Left hindlimb (tissue), 1 donor: ENCODE data around the gene DNER.

Experiments used
- DNase-seq: peaks from one replicate; pipeline ENCODE4 v3.0.0-alpha.2; 2018

DNER gene

DNA sequence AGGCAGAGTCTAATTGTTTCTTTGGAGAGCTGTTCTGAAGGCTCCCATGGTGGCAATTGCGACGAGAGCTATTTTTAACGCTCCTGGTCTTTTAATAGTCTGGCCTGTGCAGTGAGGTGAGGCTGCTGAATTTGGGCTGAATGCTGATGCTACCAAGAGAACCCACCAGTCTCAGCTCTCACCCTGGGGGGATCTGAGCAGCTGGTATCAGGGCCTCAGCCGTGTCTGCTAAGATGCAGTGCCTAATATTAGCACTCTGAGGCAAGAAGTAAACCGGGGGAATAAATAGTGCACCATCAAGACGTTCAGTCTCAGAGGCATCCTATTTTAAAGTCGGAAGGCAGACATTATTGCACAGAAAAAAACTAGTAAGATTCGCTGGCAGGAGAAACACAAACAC is 228.5 kb downstream of the DNER start:
- DNase-seq = no peak

DNA sequence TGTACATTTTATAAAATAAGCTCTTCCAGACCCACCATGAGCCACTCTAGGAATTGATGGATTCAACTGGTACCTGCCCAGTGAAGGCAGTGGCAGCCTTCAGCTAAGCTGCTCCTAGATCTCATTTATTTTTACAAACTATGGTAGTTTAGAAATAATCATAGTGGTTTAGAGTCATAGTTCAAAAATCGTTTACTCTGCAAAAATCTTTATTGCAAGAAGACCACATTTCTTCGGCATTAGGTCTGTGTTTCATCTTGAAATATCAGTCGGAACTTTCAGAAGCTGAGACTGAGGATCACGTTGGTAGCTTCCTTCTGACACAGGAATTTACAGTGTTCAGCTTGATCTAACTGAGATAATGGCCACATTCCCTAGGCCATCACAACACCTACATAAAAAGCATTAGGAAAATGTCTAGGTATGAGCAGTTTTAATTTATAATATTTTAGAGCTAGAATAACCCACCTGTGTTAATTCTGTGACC is 237.0 kb downstream of the DNER start:
- DNase-seq = no peak

DNA sequence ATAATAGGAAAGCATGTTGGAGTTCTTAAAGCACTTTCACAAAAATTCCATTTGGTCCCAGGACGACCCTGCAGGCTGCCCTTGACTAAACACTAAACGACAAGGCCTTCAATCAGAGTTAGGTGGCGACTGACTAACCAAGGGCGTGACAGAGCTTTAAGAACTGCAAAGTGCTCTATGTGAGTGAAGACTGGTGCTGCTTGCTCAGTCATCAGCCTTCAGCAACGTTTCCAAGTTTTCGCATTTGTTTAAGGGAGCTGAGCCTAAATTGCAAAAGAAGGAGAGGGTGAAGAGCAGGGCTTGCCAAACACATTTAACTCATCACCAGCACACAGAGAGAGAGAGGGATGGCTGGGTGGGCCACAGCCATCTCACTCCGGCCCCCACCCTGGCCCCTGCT is 238.6 kb downstream of the DNER start:
- DNase-seq = no peak

DNA sequence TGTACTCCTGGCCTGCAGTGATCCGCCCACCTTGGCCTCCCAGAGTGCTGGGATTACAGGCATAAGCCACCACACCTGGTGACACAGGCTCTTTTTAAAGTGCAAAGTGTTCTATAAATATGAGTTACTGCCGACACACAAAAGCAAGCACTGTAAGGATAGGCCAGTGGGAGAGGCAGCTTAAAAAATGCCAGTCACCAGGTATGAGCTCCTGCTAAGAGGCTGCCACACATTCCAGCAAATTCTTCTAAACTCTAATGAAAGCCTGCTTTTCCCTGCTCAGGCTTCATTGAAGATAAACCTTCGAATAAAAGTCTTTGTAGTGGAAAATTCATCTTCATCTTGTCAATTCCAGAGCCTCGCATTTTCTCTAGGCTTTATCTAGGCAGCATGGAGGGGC is 240.2 kb downstream of the DNER start:
- DNase-seq = no peak

DNA sequence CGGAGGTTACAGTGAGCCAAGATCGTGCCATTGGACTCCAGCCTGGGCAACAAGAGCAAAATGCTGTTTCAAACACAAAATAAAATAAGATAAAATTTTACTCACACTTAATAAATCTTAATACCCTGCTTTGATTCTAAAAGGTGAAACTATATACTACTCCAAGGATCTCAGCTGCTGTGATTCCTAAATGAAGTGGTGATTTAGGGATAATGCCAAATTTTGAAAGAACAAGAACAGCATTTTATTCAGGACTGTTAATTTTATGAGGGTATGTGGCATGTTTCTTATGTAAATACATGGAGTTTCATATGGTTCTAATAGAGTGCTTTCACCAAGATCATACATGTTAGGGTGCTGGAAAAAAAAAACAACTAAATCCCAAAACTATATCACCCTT is 243.6 kb downstream of the DNER start:
- DNase-seq = no peak

DNA sequence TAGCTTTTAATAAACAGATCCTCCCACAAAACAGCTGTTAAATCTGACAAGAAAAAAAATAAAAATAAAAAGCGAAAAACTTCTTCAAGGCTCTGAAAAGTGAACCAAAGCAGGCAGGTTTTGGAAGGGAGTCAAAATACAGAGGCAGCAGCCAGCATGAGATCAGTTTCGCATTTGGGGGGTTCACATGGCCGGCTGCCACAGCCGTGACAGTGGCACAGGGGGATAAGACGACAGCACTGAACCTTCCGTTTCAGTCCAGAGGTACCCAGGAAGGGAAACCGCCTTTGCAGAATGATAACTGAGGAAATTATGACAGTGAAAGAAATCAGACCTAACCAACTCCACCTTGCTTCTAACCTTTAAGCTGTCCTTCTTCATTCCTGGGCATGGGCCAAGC is 246.6 kb downstream of the DNER start:
- DNase-seq = no peak

DNA sequence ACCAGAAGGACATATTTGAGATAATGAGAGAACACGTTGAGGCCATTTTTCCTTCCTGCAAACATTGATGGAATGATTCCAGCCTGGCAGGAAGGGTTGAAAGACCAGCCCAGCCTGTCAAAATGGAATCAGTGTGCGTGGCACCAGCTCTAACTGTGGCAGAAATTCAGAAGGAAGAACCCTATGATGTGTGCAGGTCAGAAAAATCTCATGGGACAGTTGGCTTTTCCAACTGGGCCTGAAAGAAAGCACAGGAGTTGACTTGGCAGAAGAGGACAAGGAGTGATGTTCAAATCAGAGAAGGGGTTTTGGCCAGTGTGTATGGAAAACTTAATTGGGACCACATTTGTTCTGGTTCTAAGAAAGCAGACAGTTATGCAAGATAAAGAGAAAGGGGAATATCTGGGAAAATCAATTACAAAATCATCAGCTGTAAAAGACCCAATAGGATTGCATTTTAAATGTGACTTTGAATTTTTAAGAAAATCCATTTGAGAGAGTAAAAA is 250.5 kb downstream of the DNER start:
- DNase-seq = peak; percentile 38

DNA sequence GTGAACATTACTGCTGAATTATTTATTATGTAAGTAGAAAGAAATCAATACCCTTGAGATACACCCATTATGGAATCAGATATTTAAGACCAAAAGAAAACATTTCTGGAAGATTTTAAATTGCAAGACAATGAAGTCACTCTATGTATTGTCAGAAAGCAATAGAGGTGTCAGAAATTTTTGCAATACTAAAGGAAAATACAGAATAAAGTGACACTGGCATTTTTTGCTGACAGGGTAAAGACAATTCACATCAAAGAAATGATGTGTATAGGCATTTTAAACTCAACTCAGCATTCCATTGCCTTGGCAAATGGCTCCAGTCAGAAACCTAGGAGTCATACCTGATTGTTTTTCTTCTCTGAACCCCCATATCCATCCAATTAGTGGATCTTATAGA is 252.2 kb downstream of the DNER start:
- DNase-seq = no peak

DNA sequence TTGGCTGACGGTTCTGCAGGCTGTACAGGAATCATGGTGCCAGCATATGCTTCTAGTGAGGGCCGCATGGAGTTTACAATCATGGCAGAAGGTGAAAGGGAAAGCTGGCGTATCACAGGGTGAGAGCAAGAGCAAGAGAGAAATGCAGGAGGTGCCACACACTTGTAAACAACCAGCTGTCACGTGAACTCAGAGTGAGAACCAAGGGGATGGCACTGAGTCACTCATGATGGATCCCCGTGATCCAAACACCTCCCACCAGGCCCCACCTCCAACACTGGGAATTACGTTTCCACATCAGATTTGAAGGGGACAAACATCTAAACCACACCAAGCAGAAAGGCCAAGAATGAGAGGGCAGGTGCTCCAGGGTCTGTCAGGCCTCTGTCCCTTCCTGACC is 258.3 kb downstream of the DNER start:
- DNase-seq = no peak

DNA sequence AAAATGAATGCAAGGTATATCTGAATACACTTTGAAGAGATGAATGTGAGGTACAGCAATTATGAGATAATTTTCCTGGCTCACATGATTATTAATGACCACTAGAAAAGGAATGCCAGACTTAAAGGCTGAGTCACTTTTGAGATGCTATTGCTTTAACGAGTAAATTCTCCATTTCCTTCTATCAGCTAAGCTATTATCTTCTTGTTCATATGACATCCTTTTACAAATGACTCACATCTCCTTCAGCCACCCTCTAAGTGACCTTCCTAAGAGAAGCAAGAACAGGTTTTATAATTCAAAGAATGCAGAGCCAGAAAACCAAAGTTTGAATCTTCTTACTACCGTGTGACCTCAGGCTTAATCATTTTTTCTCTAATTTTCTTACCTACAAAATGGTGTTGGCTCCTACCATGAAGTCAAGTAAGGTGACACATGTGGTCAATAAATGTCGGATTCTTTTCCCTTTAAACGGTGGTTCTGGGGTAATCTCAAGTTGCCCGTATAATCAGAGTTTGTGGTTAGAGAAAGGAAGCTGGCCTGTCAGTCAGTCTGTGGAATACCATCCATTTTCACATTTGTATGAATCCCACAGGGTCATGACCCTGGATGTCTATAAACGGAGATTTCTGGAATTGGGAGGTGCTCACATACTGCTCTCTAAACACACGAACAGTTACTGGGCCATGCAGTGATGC is 259.3 kb downstream of the DNER start:
- no peak for DNase-seq

DNA sequence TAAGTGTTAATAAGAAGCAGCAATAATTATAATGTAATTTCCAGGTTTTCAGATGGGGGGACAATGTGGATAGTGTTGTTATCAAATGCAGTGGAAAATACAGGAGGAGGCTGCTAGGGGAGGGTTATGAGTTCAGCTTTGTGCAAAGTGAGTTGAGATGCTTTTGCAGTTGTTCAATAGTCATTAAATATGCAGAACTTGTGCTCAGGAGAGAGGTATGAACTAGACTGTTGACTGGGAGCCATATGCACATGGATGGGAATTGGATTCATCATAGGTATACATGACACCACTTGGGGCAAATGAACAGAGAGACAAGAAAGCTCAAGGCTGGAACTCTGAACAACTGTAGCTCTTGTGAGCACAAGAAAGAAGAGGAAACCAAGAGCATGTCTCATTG is 261.1 kb downstream of the DNER start:
- no peak for DNase-seq

DNA sequence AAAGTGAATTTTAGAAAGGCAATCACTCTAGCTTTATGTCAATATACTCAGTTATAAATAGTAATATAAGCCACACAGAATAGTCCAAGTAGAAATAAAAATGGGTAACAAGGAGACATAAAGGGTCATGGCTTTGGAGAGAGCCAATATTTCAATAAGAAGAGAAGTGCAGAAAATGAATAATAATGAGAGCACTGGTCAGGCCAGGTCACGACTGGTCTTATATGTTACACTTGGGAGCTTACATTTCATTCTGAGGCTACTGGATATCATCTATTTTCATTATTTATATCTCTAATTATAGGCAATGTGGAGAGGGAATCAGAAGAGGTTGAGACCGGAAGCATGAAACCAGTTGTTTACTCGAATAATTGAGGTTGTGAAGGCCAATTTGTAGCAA is 262.5 kb downstream of the DNER start:
- no peak for DNase-seq

DNA sequence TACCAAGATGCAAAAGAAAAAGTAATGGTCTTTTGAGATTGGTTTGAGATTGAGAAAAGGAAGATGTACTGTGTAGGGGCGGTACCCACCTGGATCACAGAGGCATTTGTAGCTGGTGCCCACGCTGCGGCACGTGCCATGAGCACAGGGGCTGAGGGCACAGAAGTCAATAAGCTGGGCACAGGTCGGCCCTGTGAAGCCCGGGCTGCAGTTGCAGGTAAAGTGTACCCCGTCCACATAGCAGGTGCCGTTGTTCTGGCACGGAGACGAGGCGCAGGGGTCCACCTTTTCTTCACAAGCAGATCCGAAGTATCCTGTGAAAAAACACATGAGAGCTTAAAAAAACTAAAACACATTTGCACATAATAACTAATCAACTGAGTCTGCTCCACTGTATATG is 267.1 kb downstream of the DNER start:
- no peak for DNase-seq

DNA sequence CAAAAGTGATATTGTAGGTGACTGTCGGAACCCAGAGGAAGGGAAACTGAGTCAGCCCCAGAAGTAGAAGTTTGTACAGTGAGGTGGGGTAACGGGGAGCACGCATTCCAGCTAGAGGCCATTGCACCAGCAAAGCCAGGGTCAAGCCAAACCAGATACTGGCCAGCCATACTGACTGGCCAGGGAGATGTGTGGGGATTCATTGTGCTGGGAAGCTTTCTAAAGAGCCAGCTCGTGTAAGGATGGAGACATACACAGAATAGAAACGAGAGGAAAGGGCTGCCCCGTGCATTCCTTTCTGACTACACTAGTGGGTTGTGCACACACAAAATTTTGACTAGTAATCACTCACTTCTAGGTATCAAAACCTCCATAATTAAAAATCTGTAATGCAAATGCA is 268.0 kb downstream of the DNER start:
- DNase-seq = no peak

DNA sequence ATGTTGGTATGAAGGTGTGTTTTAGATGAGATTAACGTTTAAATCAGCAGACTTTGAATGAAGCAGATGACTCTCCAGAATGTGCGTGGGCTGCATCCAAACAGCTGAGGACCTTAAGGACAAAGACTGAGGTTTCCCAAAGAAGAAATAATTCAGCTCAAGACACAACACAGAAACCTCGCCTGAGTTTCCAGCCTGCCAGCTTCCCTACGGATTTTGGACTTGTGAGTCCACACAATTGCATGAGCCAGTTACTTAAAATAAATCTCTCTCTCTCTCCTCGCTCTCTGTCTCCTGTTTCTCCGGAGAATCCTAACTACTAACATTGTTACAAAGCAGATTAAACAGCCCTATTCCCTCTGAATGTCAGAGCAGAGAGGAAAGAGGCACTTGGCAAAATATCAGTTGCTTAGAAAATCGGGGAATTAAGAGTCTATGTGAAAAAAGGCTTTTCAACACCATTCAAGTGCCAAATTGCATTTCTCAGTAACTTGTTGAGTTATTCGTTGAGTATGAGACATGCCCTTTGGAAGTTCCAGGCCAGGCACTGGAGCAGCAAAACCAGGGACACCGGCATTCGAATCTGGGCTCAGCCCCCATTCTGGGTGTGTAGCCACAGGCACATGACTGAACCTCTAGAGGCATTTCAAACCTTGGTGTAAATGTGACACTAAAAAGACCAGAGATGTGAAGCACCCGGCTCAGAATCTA is 268.7 kb downstream of the DNER start:
- DNase-seq = no peak

DNA sequence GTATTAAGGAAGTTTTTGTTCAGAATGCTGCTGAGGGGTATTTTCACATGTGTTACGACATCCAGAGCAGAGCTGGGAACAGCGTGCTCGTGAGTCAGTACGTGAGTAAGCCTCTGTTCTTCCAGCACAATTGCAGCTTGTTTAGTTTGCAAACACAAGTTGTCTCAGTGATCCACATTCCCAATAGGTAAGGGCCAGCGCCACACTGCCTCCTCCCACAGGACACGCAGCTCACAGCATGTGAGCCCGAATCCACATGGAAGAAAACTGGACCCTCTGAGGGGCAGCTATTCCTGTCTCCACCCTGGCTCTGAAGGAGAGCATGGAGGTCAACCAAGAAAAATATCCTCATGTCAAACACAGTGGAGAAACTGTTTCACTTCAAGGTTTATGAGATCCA is 269.3 kb downstream of the DNER start:
- peak; percentile 48 for DNase-seq

DNA sequence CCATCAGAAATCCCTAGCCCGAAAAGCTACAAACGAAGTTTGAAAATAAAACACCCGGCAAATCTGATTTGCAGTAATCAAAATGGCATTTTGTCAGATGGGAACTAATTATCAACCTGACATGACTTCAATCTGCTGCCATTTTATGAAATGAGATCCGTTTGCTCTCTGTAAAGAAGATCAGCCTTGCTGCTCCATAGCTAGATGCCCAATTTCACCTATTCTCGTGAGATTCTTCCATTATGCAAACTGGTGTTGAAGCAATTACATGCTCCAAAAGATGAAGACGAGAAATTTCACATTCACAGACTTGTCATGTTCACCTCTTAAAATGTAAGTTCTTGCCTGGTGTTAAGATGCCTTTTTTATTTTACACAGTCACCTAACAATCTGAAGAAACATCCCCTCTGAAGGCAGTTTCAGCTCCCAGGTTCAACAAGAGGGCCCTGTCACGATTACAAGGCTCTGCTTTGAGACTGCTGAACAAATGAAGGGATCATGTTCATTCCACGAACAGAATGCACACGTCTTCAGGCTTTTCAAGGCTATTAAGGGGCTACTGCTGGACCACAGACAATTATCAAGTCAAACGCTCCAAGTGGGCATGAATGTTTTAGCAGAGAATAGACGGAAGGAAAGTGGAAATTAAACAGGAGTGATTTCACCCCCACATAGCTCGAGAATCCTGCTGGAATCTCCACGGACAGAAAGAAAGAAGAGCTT is 270.6 kb downstream of the DNER start:
- DNase-seq = no peak

DNA sequence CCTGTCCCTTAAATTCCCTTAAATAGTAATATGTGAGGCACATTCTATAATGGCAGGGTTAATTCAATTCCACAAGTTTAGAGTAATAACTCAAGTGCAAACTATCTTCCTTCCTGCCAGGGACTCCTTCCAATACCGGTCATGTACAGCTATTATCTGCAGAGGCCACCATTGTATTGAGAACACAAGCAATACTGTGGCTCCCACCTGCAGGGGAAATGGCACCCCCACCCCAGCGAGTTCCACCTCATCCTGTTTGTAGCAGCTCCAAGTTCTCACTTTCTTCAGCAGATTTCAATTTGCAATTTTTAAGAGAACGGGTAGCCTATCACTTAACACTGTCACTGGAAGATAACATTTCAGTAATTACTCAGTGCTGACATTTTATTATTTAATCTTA is 271.2 kb downstream of the DNER start:
- DNase-seq = no peak

DNA sequence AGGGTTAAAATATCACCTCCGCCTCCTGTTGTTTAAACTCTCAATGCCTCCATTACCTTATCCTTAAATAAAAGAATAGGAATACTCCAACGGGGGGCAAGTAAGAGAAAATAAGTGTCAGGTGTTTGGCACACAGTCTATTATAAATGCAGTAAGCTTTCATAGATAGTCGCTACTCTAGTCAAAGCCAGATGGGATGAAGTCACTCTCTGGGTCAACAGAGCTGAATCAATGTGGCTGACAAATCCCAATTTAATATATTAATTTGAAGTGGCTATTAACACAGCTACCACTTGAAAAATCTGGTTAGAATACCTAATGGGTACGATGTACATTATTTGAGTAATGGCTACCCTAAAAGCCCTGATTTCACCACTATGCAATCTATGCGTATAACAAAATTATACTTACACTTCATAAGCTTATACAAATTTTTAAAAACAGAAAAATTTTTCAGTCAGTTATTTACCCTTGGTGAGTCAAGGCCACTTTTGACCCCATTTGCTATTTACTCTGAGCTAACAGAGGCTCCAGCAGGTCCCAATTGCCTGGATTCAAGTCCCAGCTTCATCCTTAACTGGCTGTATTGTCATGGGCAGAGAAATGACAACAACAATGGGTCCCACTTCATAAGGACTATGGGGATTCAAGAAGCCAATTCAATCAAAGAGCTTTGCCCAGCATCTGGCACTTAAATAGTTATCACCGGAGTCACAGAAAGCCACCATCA is 275.8 kb downstream of the DNER start:
- no peak for DNase-seq

DNA sequence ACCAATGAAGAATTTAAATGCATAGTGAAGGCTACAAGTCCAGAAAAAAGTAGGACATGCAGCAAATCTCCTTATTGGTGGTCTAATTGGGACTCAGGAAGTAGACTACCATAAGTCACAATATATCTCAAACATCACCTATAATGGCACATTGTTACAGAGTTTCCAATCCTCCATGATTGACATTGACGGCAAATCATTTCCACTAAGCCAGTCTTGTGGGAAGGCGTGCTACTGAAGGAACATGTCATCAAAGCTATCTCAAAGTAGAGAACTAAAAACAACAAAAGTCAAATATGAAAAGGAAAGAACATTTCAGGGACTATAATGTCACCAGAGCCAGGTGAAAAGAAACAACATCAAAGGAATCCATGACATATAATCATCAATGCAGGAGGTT is 276.9 kb downstream of the DNER start:
- DNase-seq = no peak

DNA sequence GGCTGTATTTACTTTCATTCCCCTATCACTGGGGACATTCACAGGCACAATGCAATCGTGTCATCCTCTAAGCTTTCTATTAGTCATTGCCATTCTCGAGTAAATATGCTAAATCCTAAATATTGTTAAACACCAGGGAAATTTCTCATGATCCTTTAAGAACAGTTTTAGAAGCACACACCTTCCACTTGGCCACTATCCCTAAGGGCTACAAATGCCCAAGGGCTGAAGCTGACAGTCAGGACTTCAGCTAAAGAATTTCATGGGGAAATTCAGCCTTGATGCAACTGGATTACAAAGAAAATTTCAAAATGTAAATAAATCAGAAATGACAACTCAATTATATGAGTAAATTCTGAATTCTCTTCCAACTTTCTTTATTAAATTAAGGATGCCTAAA is 280.2 kb downstream of the DNER start:
- no peak for DNase-seq

DNA sequence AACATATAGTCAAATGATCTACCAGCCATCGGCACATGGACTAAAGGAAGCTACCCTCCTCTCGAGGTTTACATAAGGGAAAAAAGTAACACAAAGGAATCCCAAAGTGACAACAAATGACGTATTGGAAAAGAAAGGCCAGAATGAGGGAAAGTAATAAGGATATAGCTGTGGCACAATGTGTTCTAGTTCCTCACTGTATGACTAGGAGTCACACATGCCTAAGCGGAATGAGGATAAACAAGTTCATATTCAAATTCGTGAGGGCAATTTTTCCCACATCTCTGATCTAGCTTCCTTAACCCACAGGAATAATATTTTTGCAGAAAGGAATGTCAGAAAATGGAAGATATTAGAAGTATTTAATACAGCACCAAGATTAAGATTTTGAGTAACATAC is 281.0 kb downstream of the DNER start:
- DNase-seq = no peak

DNA sequence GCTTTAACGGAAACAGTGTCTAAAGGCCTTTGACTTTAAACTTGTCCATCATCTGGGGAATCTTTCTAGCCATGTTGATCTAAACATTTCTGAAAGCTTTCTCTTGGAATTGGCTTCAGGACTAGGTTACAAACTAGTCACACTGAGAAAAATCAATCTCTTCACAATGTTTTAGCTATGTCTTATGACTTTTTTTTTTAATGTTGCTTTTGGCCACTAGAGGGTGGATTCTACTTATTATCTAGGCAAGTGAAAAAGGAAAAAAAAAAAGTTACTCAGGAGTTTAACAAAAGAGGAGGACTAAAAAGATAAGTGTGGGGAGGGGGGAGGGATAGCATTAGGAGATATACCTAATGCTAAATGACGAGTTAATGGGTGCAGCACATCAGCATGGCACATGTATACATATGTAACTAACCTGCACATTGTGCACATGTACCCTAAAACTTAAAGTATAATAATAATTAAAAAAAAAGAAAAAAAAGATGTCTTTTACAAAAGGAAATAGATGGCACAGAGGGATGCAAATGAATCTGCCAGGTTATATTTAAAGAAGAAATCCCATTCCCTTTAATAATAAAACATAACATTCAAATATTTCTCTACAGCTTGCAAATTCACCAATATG is 282.9 kb downstream of the DNER start:
- DNase-seq = no peak
